ENCODE measurements around the gene ZNF417. TPM values are rescaled to one million over a fixed set of nuclear protein-coding genes. Genes with fewer than 3 reads are reported as not detected.

ZNF417 gene
- total RNA-seq, 1 donor from 2014 or later: 14.1 TPM

Other genes with a start within 250 kb of the ZNF417 start
- gene ZSCAN4, start 247.7 kb downstream of the ZNF417 start, total RNA-seq: not detected
- 11.5 TPM for gene ZNF551, start 234.6 kb downstream of the ZNF417 start, total RNA-seq
- gene ZNF154, start 207.4 kb downstream of the ZNF417 start, total RNA-seq: 7.3 TPM
- gene ZNF671, start 189.0 kb downstream of the ZNF417 start, total RNA-seq: 15.1 TPM
- gene ZNF776, start 169.8 kb downstream of the ZNF417 start, total RNA-seq: 18.3 TPM
- 27.1 TPM for gene ZNF586, start 146.9 kb downstream of the ZNF417 start, total RNA-seq
- gene ZNF552, start 101.7 kb downstream of the ZNF417 start, total RNA-seq: 7.3 TPM
- 17.2 TPM for gene ZNF587B, start 86.3 kb downstream of the ZNF417 start, total RNA-seq
- 18.8 TPM for gene ZNF587, start 66.7 kb downstream of the ZNF417 start, total RNA-seq
- gene ZNF814, start 27.6 kb downstream of the ZNF417 start, total RNA-seq: 13.0 TPM
- 17.2 TPM for gene ZNF418, start 18.8 kb upstream of the ZNF417 start, total RNA-seq
- gene ZNF256, start 31.1 kb upstream of the ZNF417 start, total RNA-seq: 12.0 TPM
- not detected for gene C19orf18, start 57.9 kb upstream of the ZNF417 start, total RNA-seq
- gene ZNF606, start 86.2 kb upstream of the ZNF417 start, total RNA-seq: 15.1 TPM
- not detected for gene ZSCAN1, start 117.4 kb upstream of the ZNF417 start, total RNA-seq
- gene ZNF135, start 142.7 kb upstream of the ZNF417 start, total RNA-seq: 10.4 TPM
- 50.6 TPM for gene ZSCAN18, start 181.6 kb upstream of the ZNF417 start, total RNA-seq
- 16.2 TPM for gene ZNF329, start 234.2 kb upstream of the ZNF417 start, total RNA-seq

Data from skeletal muscle tissue (tissue), 1 donor.